ENCODE data around the gene HACD3. TPM values are rescaled to one million over a fixed set of nuclear protein-coding genes. Genes with fewer than 3 reads are reported as not detected.

Gene HACD3
- total and polyA plus RNA-seq, 2 of the 4 experiments (the other 2 are of a cell fraction) = 60.9 to 131 TPM

DNA sequence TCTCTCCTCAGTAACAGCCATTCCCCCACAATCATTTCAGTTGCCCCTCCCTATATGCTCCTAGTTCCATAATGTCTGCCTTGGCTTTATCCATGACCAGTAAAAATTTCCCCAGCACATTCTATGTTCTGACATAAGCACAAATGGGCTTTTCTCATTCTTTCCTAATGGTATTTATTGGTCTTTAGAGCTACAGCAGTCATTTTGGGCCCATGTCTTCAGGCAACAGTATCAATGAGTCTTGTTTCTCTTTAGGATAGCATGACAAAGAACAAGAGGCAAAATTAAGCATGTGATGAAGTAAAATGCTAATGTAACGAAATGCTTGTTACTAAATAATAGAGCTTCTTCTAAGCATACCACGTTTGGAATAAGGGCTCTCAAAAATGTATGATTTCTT, 20.9 kb upstream of the HACD3 start:
- in situ Hi-C loops (cut with MboI; ENCODE audit: low sequenced_read_pairs) (no loop called here), dilution Hi-C loops (cut with HindIII; ENCODE audit: low sequenced_read_pairs, unreplicated experiment) (no loop called here), intact Hi-C loops (cut with micrococcal nuclease) (no loop called here)
- Histone ChIP-seq H3K9ac (ENCODE audit: low read depth, low read length) (no peak overlapping the region), H4K91ac (ENCODE audit: insufficient read depth, low read depth, low read length) (no peak overlapping the region), H3K23ac (ENCODE audit: low read depth, low read length) (no peak overlapping the region), H3K36me3 (ENCODE audit: control insufficient read depth, insufficient read depth, low read length) (peaks cover 26% of the 10 kb centered on the region), H3K4me2 (ENCODE audit: low read depth, low read length) (no peak overlapping the region), H3K14ac (replicated peaks; ENCODE audit: low read depth, low read length) (no peak overlapping the region), H2BK15ac (ENCODE audit: low read depth, low read length) (no peak overlapping the region), H4K20me1 (ENCODE audit: insufficient read depth, low read length) (peaks cover 4% of the 10 kb centered on the region; the same call in 1 of the 2 replicates), H2AFZ (replicated peaks; ENCODE audit: low read length, poor library complexity) (no peak overlapping the region), H4K5ac (ENCODE audit: low read depth, low read length) (no peak overlapping the region), H3K9me3 (ENCODE audit: control insufficient read depth, insufficient read depth, low read length) (no peaks in the 10 kb centered on the region), H3K4ac (ENCODE audit: low read depth, low read length) (no peak overlapping the region), H3K27me3 (ENCODE audit: control insufficient read depth, insufficient read depth, low read length) (no peaks in the 10 kb centered on the region), H3K56ac (ENCODE audit: extremely low read depth, insufficient read depth, low read length) (no peak overlapping the region), H3K18ac (ENCODE audit: low read depth, low read length) (no peak overlapping the region), H3K9me1 (ENCODE audit: insufficient read depth, low read length) (no peaks in the 10 kb centered on the region), H2AK9ac (replicated peaks; ENCODE audit: low read depth, low read length, poor library complexity) (no peak overlapping the region), H3K4me1 (ENCODE audit: control insufficient read depth, insufficient read depth, low read length) (no peaks in the 10 kb centered on the region), H2BK5ac (ENCODE audit: low read depth, low read length, poor library complexity, severe bottlenecking) (no peak overlapping the region), H2AK5ac (ENCODE audit: low read depth, low read length) (no peak overlapping the region), H2BK20ac (ENCODE audit: low read depth, low read length) (no peak overlapping the region), H2BK120ac (ENCODE audit: low read depth, low read length) (no peak overlapping the region), H4K8ac (ENCODE audit: low read depth in 2 of 2, low read length in 2 of 2) (no peak overlapping the region), H3K79me1 (ENCODE audit: low read depth in 1 of 2, low read length in 2 of 2) (peaks cover 14 to 21% of the 10 kb centered on the region in 2 experiments), H3K4me3 (ENCODE audit: insufficient read depth, low read depth, low read length) (no peak overlapping the region), H3K27ac (ENCODE audit: insufficient read depth, low read length) (no peak overlapping the region)
- no peak for DNase-seq
- CTCF ChIA-PET = interaction anchor here (0.5 kb wide), 1 partner anchor 25 kb away, joined by 4 read pairs; no protein-coding TSS in a partner anchor
- ATAC-seq (ENCODE audit: low read depth) = no peak
- BruUV-seq (replicated peaks) = no TSS peak
- POLR2A ChIA-PET (ENCODE audit: unreplicated experiment) = no interaction called here
- no CpG with 5 or more reads among the region's 2 CpGs for WGBS, 2 experiments (ENCODE audit: extremely low coverage in 2 of 2, insufficient read length in 1 of 2)
- TF ChIP-seq MAFK (IDR thresholded peaks at IDR 0.05; ENCODE audit: low read depth, low read length) (no peak), CEBPB (IDR thresholded peaks at IDR 0.05; ENCODE audit: low read depth, low read length) (no peak), MAZ (IDR thresholded peaks at IDR 0.05; ENCODE audit: borderline replicate concordance, low read depth, low read length) (no peak), CTCF (conservative IDR thresholded peaks at IDR 0.05; ENCODE audit: low read depth, low read length) (no peak), FOS (IDR thresholded peaks at IDR 0.05; ENCODE audit: low read depth, low read length) (no peak), BHLHE40 (IDR thresholded peaks at IDR 0.05; ENCODE audit: low read depth, low read length) (no peak), RFX5 (IDR thresholded peaks at IDR 0.05; ENCODE audit: low read depth, low read length) (no peak), MXI1 (IDR thresholded peaks at IDR 0.05; ENCODE audit: borderline replicate concordance, low read depth, low read length) (no peak), ELK1 (IDR thresholded peaks at IDR 0.05; ENCODE audit: borderline replicate concordance, low read depth, low read length) (no peak), CHD1 (IDR thresholded peaks at IDR 0.05; ENCODE audit: low read depth, low read length) (no peak), POLR2A (IDR thresholded peaks at IDR 0.05; ENCODE audit: low read depth, low read length) (no peak), NFE2L2 (IDR thresholded peaks at IDR 0.05; ENCODE audit: low read depth, low read length) (no peak), RAD21 (IDR thresholded peaks at IDR 0.05; ENCODE audit: low read length) (no peak), SMC3 (IDR thresholded peaks at IDR 0.05; ENCODE audit: low read depth, low read length) (no peak), RCOR1 (IDR thresholded peaks at IDR 0.05; ENCODE audit: insufficient replicate concordance, low read length) (no peak)
- TF ChIP-seq, protein P1, sequence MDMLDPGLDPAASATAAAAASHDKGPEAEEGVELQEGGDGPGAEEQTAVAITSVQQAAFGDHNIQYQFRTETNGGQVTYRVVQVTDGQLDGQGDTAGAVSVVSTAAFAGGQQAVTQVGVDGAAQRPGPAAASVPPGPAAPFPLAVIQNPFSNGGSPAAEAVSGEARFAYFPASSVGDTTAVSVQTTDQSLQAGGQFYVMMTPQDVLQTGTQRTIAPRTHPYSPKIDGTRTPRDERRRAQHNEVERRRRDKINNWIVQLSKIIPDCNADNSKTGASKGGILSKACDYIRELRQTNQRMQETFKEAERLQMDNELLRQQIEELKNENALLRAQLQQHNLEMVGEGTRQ (IDR thresholded peaks at IDR 0.05; ENCODE audit: low read depth, low read length) = no peak

Measured in IMR-90 (cell line).